SK-N-MC (cell line): ENCODE measurements around the gene LIMS2.

Experiments used
- EZH2 ChIP-seq: fragments of 200-600 bp; sonication (generic); IDR thresholded peaks from one replicate; pipeline ENCODE4 v1.6.1; 2017; ENCODE audit warnings: antibody characterized with exemption
- FOXP2 ChIP-seq: optimal IDR thresholded peaks from 2 replicates; pipeline ENCODE3; 2011; ENCODE audit warnings: mild to moderate bottlenecking, moderate library complexity; ENCODE audit not compliant: insufficient read depth; ENCODE audit errors: extremely low read length, control extremely low read depth
- POLR2AphosphoS5 ChIP-seq: IDR thresholded peaks from 2 replicates; pipeline ENCODE4 v1.6.1; 2012; ENCODE audit warnings: mild to moderate bottlenecking, low read depth, low read length, borderline replicate concordance

GRCh38 chr2:127671557-127672302 lies 3.6 kb downstream of the LIMS2 start:
- TF ChIP-seq POLR2AphosphoS5 (no peak), EZH2 (no peak), FOXP2 (no peak)
